Activated CD8-positive, alpha-beta memory T cell treated with anti-CD3 and anti-CD28 coated beads, Interleukin-2, amount 50 U/mL, for 4 hours (primary cell): ENCODE results near the gene UPF1.
"Not testable (repeated sequence)": the region's sequence is repeated elsewhere in the genome, so short reads cannot be mapped to it uniquely, and the experiment has no call there.

Experiments
- DNase-seq: peaks from one replicate; pipeline ENCODE4 v3.0.0-alpha.2; 2020

The UPF1 gene

GRCh38 chr19:18901491-18901890 is 69.7 kb downstream of the UPF1 start:
- no peak for DNase-seq

GRCh38 chr19:18902519-18902918 is 70.8 kb downstream of the UPF1 start:
- DNase-seq: not testable (repeated sequence)

GRCh38 chr19:18903156-18904037 is 71.6 kb downstream of the UPF1 start:
- no peak for DNase-seq

GRCh38 chr19:18904334-18905057 is 72.7 kb downstream of the UPF1 start:
- no peak for DNase-seq

GRCh38 chr19:18905058-18905456 is 73.3 kb downstream of the UPF1 start:
- no peak for DNase-seq

- DNase-seq: no peak
Measured at GRCh38 chr19:18905513-18906236, 73.9 kb downstream of the UPF1 start.

GRCh38 chr19:18906605-18907519 is 75.1 kb downstream of the UPF1 start:
- no peak for DNase-seq

GRCh38 chr19:18908917-18909619 is 77.3 kb downstream of the UPF1 start:
- DNase-seq: no peak

- no peak for DNase-seq
Measured at GRCh38 chr19:18910010-18910409, 78.3 kb downstream of the UPF1 start.

GRCh38 chr19:18910801-18911436 is 79.2 kb downstream of the UPF1 start:
- no peak for DNase-seq

- no peak for DNase-seq
Measured at GRCh38 chr19:18912933-18913332, 81.2 kb downstream of the UPF1 start.

GRCh38 chr19:18913466-18913865 is 81.7 kb downstream of the UPF1 start:
- DNase-seq: no peak

GRCh38 chr19:18915639-18916038 is 83.9 kb downstream of the UPF1 start:
- DNase-seq: no peak

- DNase-seq: not testable (repeated sequence)
Measured at GRCh38 chr19:18917593-18917992, 85.8 kb downstream of the UPF1 start.
